ENCODE results near the gene CSTPP1.

The CSTPP1 gene

GRCh38 chr11:46900091-46900746 is 36.3 kb upstream of the CSTPP1 start:
- H3K27ac Mint-ChIP-seq, result no peak overlapping the region
- H3K9me3 Mint-ChIP-seq, result no peaks in the 10 kb centered on the region
- H3K27me3 Mint-ChIP-seq, result peaks cover 3% of the 10 kb centered on the region
- H3K4me3 Mint-ChIP-seq, result no peak overlapping the region
- H3K36me3 Mint-ChIP-seq (ENCODE audit: low read depth), result no peaks in the 10 kb centered on the region
- H3K4me1 Mint-ChIP-seq (ENCODE audit: low read depth), result no peaks in the 10 kb centered on the region
- no peak for DNase-seq

- DNase-seq, result no peak
- H3K27me3 Mint-ChIP-seq, result peaks cover 4% of the 10 kb centered on the region
- H3K4me1 Mint-ChIP-seq (ENCODE audit: low read depth), result no peaks in the 10 kb centered on the region
- no peaks in the 10 kb centered on the region for H3K36me3 Mint-ChIP-seq (ENCODE audit: low read depth)
- H3K27ac Mint-ChIP-seq, result no peak overlapping the region
- no peak overlapping the region for H3K4me3 Mint-ChIP-seq
- H3K9me3 Mint-ChIP-seq, result no peaks in the 10 kb centered on the region
Measured at GRCh38 chr11:46901156-46901555, 35.4 kb upstream of the CSTPP1 start.

GRCh38 chr11:46902694-46903093 is 33.9 kb upstream of the CSTPP1 start:
- peaks cover 5% of the 10 kb centered on the region for H3K4me1 Mint-ChIP-seq (ENCODE audit: low read depth)
- peaks cover 9% of the 10 kb centered on the region for H3K27me3 Mint-ChIP-seq
- H3K27ac Mint-ChIP-seq, result no peak overlapping the region
- H3K4me3 Mint-ChIP-seq, result no peak overlapping the region
- H3K36me3 Mint-ChIP-seq (ENCODE audit: low read depth), result no peaks in the 10 kb centered on the region
- DNase-seq, result no peak
- no peaks in the 10 kb centered on the region for H3K9me3 Mint-ChIP-seq

- DNase-seq, result no peak
- H3K36me3 Mint-ChIP-seq (ENCODE audit: low read depth), result no peaks in the 10 kb centered on the region
Measured at GRCh38 chr11:46903846-46904245, 32.7 kb upstream of the CSTPP1 start.

GRCh38 chr11:46905806-46906205 is 30.8 kb upstream of the CSTPP1 start:
- Mint-ChIP-seq H3K27ac (no peak overlapping the region), H3K36me3 (ENCODE audit: low read depth) (no peaks in the 10 kb centered on the region), H3K9me3 (no peaks in the 10 kb centered on the region), H3K4me1 (ENCODE audit: low read depth) (peaks cover 5% of the 10 kb centered on the region), H3K27me3 (peaks cover 13% of the 10 kb centered on the region), H3K4me3 (no peak overlapping the region)
- DNase-seq, result no peak

More at GRCh38 chr11:46903846-46904245, 32.7 kb upstream of the CSTPP1 start:
- Mint-ChIP-seq H3K4me3 (no peak overlapping the region), H3K27ac (no peak overlapping the region), H3K27me3 (peaks cover 9% of the 10 kb centered on the region), H3K9me3 (no peaks in the 10 kb centered on the region), H3K4me1 (ENCODE audit: low read depth) (peaks cover 5% of the 10 kb centered on the region)

GRCh38 chr11:46906609-46907041 is 29.9 kb upstream of the CSTPP1 start:
- Mint-ChIP-seq H3K4me3 (no peak overlapping the region), H3K27me3 (peaks cover 18% of the 10 kb centered on the region), H3K4me1 (ENCODE audit: low read depth) (peaks cover 5% of the 10 kb centered on the region), H3K36me3 (ENCODE audit: low read depth) (no peaks in the 10 kb centered on the region), H3K9me3 (no peaks in the 10 kb centered on the region), H3K27ac (no peak overlapping the region)
- no peak for DNase-seq

GRCh38 chr11:46907606-46908005 is 29.0 kb upstream of the CSTPP1 start:
- Mint-ChIP-seq H3K36me3 (ENCODE audit: low read depth) (no peaks in the 10 kb centered on the region), H3K27me3 (peaks cover 26% of the 10 kb centered on the region), H3K27ac (no peak overlapping the region), H3K4me1 (ENCODE audit: low read depth) (peaks cover 5% of the 10 kb centered on the region), H3K4me3 (no peak overlapping the region), H3K9me3 (no peaks in the 10 kb centered on the region)
- no peak for DNase-seq

- DNase-seq, result no peak
- H3K4me3 Mint-ChIP-seq, result no peak overlapping the region
- H3K27me3 Mint-ChIP-seq, result peaks cover 65% of the 10 kb centered on the region
- no peaks in the 10 kb centered on the region for H3K36me3 Mint-ChIP-seq (ENCODE audit: low read depth)
- no peaks in the 10 kb centered on the region for H3K9me3 Mint-ChIP-seq
- no peak overlapping the region for H3K27ac Mint-ChIP-seq
- peaks cover 12% of the 10 kb centered on the region for H3K4me1 Mint-ChIP-seq (ENCODE audit: low read depth)
Measured at GRCh38 chr11:46912526-46913150, 23.9 kb upstream of the CSTPP1 start.

GRCh38 chr11:46913484-46913883 is 23.1 kb upstream of the CSTPP1 start:
- no peak for DNase-seq
- Mint-ChIP-seq H3K27me3 (peaks cover 68% of the 10 kb centered on the region), H3K4me1 (ENCODE audit: low read depth) (peaks cover 14% of the 10 kb centered on the region), H3K27ac (no peak overlapping the region), H3K36me3 (ENCODE audit: low read depth) (no peaks in the 10 kb centered on the region), H3K9me3 (no peaks in the 10 kb centered on the region), H3K4me3 (no peak overlapping the region)

- no peaks in the 10 kb centered on the region for H3K36me3 Mint-ChIP-seq (ENCODE audit: low read depth)
- peaks cover 75% of the 10 kb centered on the region for H3K27me3 Mint-ChIP-seq
- peaks cover 22% of the 10 kb centered on the region for H3K4me1 Mint-ChIP-seq (ENCODE audit: low read depth)
- no peak overlapping the region for H3K27ac Mint-ChIP-seq
- H3K9me3 Mint-ChIP-seq, result no peaks in the 10 kb centered on the region
- H3K4me3 Mint-ChIP-seq, result no peak overlapping the region
- no peak for DNase-seq
Measured at GRCh38 chr11:46914363-46914762, 22.2 kb upstream of the CSTPP1 start.

- no peak for DNase-seq
- H3K4me1 Mint-ChIP-seq (ENCODE audit: low read depth), result peaks cover 26% of the 10 kb centered on the region
- no peak overlapping the region for H3K27ac Mint-ChIP-seq
- H3K36me3 Mint-ChIP-seq (ENCODE audit: low read depth), result no peaks in the 10 kb centered on the region
- H3K4me3 Mint-ChIP-seq, result no peak overlapping the region
- H3K27me3 Mint-ChIP-seq, result peaks cover 79% of the 10 kb centered on the region
- H3K9me3 Mint-ChIP-seq, result no peaks in the 10 kb centered on the region
Measured at GRCh38 chr11:46914910-46915309, 21.7 kb upstream of the CSTPP1 start.

- peak overlapping the region; percentile 29 for H3K27ac Mint-ChIP-seq
- peaks cover 73% of the 10 kb centered on the region for H3K27me3 Mint-ChIP-seq
- DNase-seq, result no peak
- no peaks in the 10 kb centered on the region for H3K36me3 Mint-ChIP-seq (ENCODE audit: low read depth)
- peaks cover 26% of the 10 kb centered on the region for H3K4me1 Mint-ChIP-seq (ENCODE audit: low read depth)
- H3K4me3 Mint-ChIP-seq, result peak overlapping the region; percentile 73
- H3K9me3 Mint-ChIP-seq, result no peaks in the 10 kb centered on the region
Measured at GRCh38 chr11:46916286-46917108, 20.1 kb upstream of the CSTPP1 start.

- Mint-ChIP-seq H3K27ac (no peak overlapping the region), H3K4me1 (ENCODE audit: low read depth) (peaks cover 26% of the 10 kb centered on the region), H3K9me3 (no peaks in the 10 kb centered on the region), H3K27me3 (peaks cover 69% of the 10 kb centered on the region), H3K36me3 (ENCODE audit: low read depth) (no peaks in the 10 kb centered on the region), H3K4me3 (peak overlapping the region; percentile 73)
- DNase-seq, result peak; percentile 53
Measured at GRCh38 chr11:46917109-46917761, 19.3 kb upstream of the CSTPP1 start.

GRCh38 chr11:46917762-46918082 is 18.8 kb upstream of the CSTPP1 start:
- Mint-ChIP-seq H3K27me3 (peaks cover 64% of the 10 kb centered on the region), H3K27ac (no peak overlapping the region), H3K36me3 (ENCODE audit: low read depth) (no peaks in the 10 kb centered on the region), H3K4me1 (ENCODE audit: low read depth) (peaks cover 26% of the 10 kb centered on the region), H3K4me3 (peak overlapping the region; percentile 73), H3K9me3 (no peaks in the 10 kb centered on the region)
- DNase-seq, result no peak

Data from activated T-cell treated with anti-CD3 and anti-CD28 coated beads, Interleukin-2, amount 50 U/mL, for 24 hours (primary cell).